22Rv1 (cell line): ENCODE data around the gene ZCCHC2.

Experiments
- H3K27ac ChIP-seq: fragments of 450-650 bp; 2 replicates; pipeline ENCODE4 v1.5.1; 2017
- ZFX ChIP-seq: fragments of 450-650 bp; IDR thresholded peaks from 2 replicates; pipeline ENCODE4 v1.6.1; 2017; ENCODE audit warnings: antibody characterized with exemption, borderline replicate concordance
- TF ChIP-seq, protein P1 (sequence below): fragments of 450-650 bp; IDR thresholded peaks from 2 replicates; pipeline ENCODE4 v1.5.1; 2017; ENCODE audit warnings: mild to moderate bottlenecking

ZCCHC2 gene

DNA sequence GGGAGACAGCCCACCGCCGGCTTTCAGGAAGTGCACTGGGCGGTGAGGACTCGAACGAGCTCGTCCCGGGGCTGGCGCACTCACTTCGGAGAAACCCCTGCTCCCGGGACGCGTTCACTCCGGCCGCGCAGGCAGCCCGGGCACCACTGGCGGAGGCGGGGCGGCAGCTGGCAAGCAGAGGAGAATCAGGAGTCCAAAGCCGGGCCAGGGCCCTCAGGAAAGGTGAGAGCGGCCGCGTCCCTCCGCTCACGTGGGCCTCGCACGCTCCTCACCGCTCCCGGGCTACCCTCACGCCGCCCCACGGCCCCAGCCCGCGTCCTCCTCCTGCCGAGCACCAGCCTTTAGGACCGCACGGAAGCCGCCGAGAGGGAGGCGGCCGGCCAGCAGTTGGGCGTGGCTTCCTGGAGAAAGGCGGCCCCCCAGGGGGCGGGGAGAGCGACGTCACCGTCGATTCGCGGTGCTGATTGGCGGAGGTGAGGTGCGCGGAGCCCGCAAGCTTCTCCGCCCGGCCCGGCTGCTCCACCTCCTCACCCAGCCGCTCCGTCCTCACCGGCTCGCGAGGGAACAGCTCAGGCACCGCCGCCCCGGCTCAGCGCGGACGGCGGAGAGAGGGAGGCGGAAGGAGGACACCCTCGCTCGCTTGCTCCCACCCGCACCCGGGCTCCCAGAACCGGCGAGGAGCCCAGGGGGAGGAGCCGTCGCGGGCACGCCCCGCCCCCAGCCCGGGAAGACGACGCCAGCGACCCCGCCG is at the start of gene ZCCHC2:
Gene ZCCHC2, plus strand, starts transcription at position 522 of the 751 bp plus-strand sequence. CDS start 400 bp downstream, outside the sequence.
- peak within 1 kb of the TSS; percentile 96 for H3K27ac ChIP-seq
- TF ChIP-seq ZFX: no peak
- TF ChIP-seq, protein P1, sequence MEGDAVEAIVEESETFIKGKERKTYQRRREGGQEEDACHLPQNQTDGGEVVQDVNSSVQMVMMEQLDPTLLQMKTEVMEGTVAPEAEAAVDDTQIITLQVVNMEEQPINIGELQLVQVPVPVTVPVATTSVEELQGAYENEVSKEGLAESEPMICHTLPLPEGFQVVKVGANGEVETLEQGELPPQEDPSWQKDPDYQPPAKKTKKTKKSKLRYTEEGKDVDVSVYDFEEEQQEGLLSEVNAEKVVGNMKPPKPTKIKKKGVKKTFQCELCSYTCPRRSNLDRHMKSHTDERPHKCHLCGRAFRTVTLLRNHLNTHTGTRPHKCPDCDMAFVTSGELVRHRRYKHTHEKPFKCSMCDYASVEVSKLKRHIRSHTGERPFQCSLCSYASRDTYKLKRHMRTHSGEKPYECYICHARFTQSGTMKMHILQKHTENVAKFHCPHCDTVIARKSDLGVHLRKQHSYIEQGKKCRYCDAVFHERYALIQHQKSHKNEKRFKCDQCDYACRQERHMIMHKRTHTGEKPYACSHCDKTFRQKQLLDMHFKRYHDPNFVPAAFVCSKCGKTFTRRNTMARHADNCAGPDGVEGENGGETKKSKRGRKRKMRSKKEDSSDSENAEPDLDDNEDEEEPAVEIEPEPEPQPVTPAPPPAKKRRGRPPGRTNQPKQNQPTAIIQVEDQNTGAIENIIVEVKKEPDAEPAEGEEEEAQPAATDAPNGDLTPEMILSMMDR: no peak

DNA sequence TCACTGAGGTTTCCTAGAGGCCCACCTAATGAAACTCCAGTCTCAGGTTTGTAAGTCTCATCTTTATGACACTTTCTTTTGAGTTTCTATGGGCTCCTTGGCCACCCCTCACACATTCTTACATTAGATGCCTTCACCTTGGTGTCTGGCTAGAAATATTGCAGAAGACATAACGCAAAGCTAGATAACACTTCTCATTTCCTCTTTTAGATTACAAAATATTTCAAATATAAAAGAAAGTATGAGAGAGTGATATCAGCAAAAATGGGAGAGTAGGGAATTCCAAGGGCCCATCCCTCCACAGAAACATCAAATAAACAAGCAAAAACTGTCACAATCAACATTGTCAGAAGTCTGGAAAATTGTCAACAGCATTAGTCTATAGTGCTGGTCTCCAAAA is 43.3 kb upstream of the ZCCHC2 start:
- TF ChIP-seq, protein P1: no peak
- no peak for TF ChIP-seq ZFX

DNA sequence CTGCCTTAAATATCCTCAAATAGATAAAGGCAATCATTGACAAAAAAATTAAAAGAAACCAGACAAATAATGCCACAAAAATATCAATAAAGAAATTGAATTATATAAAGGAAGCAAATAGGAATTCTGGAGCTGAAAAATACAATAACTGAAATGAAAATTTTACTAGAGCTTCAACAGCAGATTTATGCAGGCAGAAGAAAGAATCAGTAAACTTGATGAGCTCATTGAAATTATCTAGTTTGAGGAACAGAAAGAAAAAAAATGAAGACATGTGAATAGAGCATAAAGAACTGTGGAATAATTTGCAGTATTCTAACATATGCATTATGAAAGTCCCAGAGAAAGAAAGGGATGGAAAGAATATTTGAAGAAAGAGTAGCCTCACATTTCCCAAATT is 41.9 kb upstream of the ZCCHC2 start:
- TF ChIP-seq, protein P1: no peak
- TF ChIP-seq ZFX: no peak
- no peak overlapping the region for H3K27ac ChIP-seq

More for the DNA sequence above, 43.3 kb upstream of the ZCCHC2 start:
- H3K27ac ChIP-seq: no peak overlapping the region

DNA sequence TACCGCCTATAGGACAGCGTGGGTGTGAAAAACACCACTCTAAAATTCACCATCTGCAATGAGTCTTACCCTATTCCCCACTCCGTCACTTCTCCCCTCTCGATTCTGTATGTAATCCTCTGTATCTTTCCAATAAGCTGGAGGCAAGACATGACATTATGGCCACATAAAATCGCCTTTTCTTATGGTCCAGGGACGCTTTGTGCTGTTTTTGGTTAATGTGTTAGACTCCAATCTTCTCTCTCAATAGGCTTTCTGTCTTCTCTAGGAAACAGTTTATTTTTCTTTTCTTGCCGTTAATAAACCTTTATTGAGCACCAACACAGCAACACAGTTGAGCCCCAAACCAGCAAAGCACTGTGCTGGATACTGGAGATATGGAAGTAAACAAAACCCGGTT is 37.9 kb upstream of the ZCCHC2 start:
- no peak for TF ChIP-seq ZFX
- TF ChIP-seq, protein P1: no peak
- H3K27ac ChIP-seq: no peak overlapping the region

DNA sequence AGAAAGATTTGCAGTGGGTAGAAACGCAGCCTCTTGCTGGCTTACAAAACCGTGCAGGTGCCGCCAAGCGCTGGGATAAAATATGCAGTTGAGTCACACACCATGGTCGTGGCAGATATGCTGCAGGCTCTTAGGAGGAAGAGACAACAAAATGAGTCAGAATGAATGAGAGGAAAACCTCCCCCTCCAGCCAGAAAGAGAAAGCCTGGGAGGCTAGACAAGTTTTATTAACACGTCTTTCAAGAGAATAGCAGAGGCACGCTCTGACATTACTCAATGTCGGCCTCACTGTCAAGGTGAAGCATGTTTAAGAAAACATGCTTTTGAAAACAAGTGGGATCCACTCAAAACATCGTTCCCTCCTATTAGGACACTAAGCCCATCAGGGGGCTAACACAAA is 37.1 kb upstream of the ZCCHC2 start:
- H3K27ac ChIP-seq: no peak overlapping the region
- TF ChIP-seq, protein P1: no peak
- no peak for TF ChIP-seq ZFX

DNA sequence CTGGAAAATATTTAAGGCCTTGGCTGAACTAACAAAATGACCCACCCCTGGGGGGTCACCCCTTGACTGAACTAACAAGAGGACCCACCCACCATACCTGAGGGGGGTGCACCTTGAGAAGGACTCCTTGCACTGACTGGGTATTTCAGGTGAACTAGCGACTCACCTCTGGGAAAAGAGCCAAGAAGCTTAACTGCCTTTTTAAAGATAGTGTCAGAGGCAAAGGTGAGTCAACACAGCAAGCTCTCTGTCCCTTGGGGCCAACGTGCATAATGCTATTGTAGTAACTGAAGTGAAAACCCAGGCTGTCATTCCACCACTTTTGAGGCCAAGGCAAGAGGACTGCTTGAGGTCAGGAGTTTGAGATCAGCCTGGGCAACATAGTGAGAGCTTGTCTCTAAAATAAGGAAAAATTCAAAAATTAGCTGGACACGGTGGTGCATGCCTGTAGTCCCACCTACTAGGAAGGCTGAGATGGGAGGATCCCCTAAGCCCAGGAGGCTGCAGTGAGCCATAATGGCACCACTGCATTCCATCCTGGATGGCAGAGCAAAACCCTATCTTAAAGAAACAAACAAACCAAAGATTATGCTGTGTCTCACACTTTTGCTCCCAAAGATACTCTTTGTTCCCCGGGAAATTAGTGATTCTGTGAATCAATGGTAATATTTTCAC is 36.4 kb upstream of the ZCCHC2 start:
- TF ChIP-seq ZFX: no peak
- TF ChIP-seq, protein P1: no peak
- no peak overlapping the region for H3K27ac ChIP-seq

DNA sequence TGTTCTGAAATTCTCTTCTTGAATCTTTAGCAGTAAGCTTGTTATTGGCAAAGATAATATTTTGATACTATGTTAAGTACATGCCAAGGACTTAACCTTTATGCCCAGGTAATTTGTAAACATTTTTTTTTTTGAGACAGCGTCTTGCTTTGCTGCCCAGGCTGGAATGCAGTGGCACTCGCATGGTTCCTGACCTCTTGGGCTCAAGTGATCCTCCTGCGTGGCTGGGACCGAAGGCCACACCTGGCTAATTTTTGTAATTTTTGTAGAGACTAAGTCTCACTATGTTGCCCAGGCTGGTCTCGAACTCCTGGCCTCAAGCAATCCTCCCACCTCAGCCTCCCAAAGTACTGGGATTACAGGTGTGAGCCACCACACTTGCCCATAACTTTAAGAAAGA is 35.7 kb upstream of the ZCCHC2 start:
- TF ChIP-seq, protein P1: no peak
- no peak overlapping the region for H3K27ac ChIP-seq
